Thymus (tissue), 11 donors: ENCODE results near the gene LY6G6F. TPM values are rescaled to one million over a fixed set of nuclear protein-coding genes. Genes with fewer than 3 reads are reported as not detected.
A peak's percentile ranks its signal among the peaks of the same experiment; 100 is the strongest.

Experiments
- DNase-seq, 9 donors: peaks; one replicate each; pipeline ENCODE4 v3.0.0-alpha.2; 2013; ENCODE audit warnings: low spot score in 9 of 9, low read depth in 6 of 9, missing footprints in 1 of 9
- H3K27ac ChIP-seq, 2 donors: one replicate each; pipeline ENCODE4 v1.5.1; 2013; ENCODE audit warnings: control low read depth in 1 of 2, low read depth in 1 of 2, low read length in 1 of 2, mild to moderate bottlenecking in 1 of 2, moderate library complexity in 1 of 2
- H3K27me3 ChIP-seq, 2 donors: one replicate each; pipeline ENCODE4 v1.5.1; 2013; ENCODE audit warnings: low read length in 1 of 2; ENCODE audit not compliant: control insufficient read depth in 2 of 2, insufficient read depth in 1 of 2
- H3K36me3 ChIP-seq, 2 donors: one replicate each; pipeline ENCODE4 v1.5.1; 2013; ENCODE audit warnings: low read length in 1 of 2, mild to moderate bottlenecking in 1 of 2, moderate library complexity in 1 of 2; ENCODE audit not compliant: control insufficient read depth in 2 of 2, insufficient read depth in 2 of 2
- H3K4me1 ChIP-seq, 2 donors: one replicate each; pipeline ENCODE4 v1.5.1; 2013; ENCODE audit warnings: low read length in 2 of 2; ENCODE audit not compliant: control insufficient read depth in 2 of 2, insufficient read depth in 2 of 2
- H3K4me3 ChIP-seq, 2 donors: one replicate each; pipeline ENCODE4 v1.5.1; 2013; ENCODE audit warnings: low read length in 2 of 2, control low read depth in 1 of 2, mild to moderate bottlenecking in 1 of 2
- H3K9me3 ChIP-seq, 2 donors: one replicate each; pipeline ENCODE4 v1.5.1; 2013; ENCODE audit warnings: low read length in 1 of 2, mild to moderate bottlenecking in 1 of 2; ENCODE audit not compliant: control insufficient read depth in 2 of 2, insufficient read depth in 1 of 2
- WGBS: extraction: QIAGEN DNeasy Blood & Tissue Kit; methylation state at CpG from one replicate; pipeline ENCODE4 v1.1.7; 2013; 5-methylcytosine and 5-hydroxymethylcytosine counted together
- polyA plus RNA-seq: library from polyadenylated mRNA; stranded (reverse); fragments of 200-250 nt; gene quantifications from one replicate; pipeline ENCODE4 v1.2.3, GENCODE V29; 2013
- total RNA-seq: library from RNA; stranded (reverse); fragments of 120-200 nt; gene quantifications from one replicate; pipeline ENCODE4 v1.2.4, GENCODE V29; 2013
- donor health status: healthy.

LY6G6F gene
- total and polyA plus RNA-seq, 2 donors = 0.05 TPM; not detected in 1

DNA sequence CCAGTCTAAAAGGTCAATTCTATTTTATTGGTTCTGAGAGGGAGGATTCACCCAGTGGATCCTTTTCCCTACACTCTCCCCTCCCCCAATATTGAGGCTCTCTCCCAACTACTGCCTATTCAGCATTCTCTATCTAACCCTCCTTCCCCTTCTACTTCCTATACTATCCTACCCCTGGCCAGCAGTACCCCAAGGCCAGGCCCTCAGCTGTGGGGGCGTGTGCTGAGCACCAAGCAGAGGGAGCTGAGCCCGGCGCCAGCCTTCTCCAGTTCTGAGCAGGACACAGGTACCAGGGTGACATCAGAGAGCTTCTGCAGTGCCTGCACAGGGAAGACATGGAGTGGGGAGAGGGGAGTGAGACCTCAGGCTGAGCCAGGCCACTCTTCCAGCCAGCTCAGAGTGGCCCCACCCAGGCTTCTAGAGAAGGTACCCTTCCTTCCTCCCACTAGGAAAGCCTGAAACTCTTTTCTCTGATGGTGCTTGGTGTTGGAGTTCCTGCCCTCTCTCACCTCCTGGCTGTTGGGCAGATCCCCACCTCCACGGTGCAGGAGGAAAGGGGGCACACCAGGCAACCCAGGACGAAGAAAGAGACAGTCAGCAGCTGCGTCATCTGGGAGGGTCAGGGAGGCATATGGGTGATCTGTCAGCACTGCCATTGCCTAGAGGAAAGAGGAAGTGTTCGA is 20.5 kb downstream of the LY6G6F start:
- Histone ChIP-seq H3K27me3 (no peaks in the 10 kb centered on the region), H3K36me3 (peaks cover 14 to 26% of the 10 kb centered on the region in 2 donors), H3K4me3 (no peak overlapping the region), H3K9me3 (no peaks in the 10 kb centered on the region), H3K4me1 (peaks cover 25 to 70% of the 10 kb centered on the region in 2 donors), H3K27ac (peak overlapping the region; percentile 55 to 83)
- WGBS = 41% methylated on average over 7 of the region's 7 CpGs
- peak in 3 of 9 donors; percentile 65 to 82 (median 67) for DNase-seq

GRCh38 chr6:31727717-31728671 is 21.3 kb downstream of the LY6G6F start:
- WGBS = 86% methylated on average over 41 of the region's 41 CpGs
- no peaks in the 10 kb centered on the region for H3K27me3 ChIP-seq
- H3K4me3 ChIP-seq = peak overlapping the region; percentile 1 to 71
- peaks cover 25 to 66% of the 10 kb centered on the region in 2 donors for H3K4me1 ChIP-seq
- peak overlapping the region; percentile 55 to 83 for H3K27ac ChIP-seq
- DNase-seq = no peak
- H3K9me3 ChIP-seq = no peaks in the 10 kb centered on the region
- H3K36me3 ChIP-seq = peaks cover 15 to 32% of the 10 kb centered on the region in 2 donors

- H3K27me3 ChIP-seq = no peaks in the 10 kb centered on the region
- 41% methylated on average over 36 of the region's 36 CpGs for WGBS
- H3K36me3 ChIP-seq = peaks cover 24 to 41% of the 10 kb centered on the region in 2 donors
- no peaks in the 10 kb centered on the region for H3K9me3 ChIP-seq
- H3K4me3 ChIP-seq = peak within 1 kb of the TSS; percentile 71 to 74
- no peak for DNase-seq
- H3K4me1 ChIP-seq = peaks cover 22 to 63% of the 10 kb centered on the region in 2 donors
- H3K27ac ChIP-seq = peak within 1 kb of the TSS; percentile 61 to 83
Measured at GRCh38 chr6:31728767-31729514, 22.3 kb downstream of the LY6G6F start, which contains the start of gene DDAH2. DDAH2 (minus strand) TSS chr6:31729299; CDS start chr6:31729161, 138 bp downstream.

DNA sequence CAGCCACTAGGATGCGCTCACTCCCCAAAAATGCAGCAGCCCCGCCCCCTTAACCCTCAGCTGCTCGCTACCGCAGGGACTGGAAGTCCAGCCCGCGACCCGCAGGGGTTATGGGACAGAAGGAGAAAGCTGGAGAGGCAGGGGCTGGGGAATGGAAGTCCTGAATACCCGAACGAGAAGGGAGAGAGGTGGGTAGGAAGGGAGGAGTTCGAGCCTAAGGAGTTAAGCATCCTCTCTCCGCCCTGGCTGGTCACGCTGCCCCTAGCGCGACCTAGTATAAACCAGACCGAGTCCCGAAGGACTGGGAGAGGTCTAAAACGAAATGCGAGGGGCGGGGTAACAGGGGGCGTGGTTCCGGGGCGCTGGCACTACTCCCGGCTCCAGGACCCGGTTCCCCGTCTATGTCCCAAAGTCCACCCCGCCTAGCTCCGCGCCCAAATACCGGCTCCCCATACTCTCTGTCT is 22.9 kb downstream of the LY6G6F start:
- H3K9me3 ChIP-seq = no peaks in the 10 kb centered on the region
- H3K36me3 ChIP-seq = peaks cover 23 to 46% of the 10 kb centered on the region in 2 donors
- H3K27ac ChIP-seq = peak overlapping the region; percentile 61 to 64
- peak in 4 of 9 donors; percentile 84 to 92 (median 86) for DNase-seq
- WGBS = under 1% methylated on average over 29 of the region's 29 CpGs
- no peaks in the 10 kb centered on the region for H3K27me3 ChIP-seq
- H3K4me1 ChIP-seq = peaks cover 27 to 63% of the 10 kb centered on the region in 2 donors
- peak overlapping the region; percentile 71 to 74 for H3K4me3 ChIP-seq

GRCh38 chr6:31729979-31730630 is 23.4 kb downstream of the LY6G6F start:
- H3K4me3 ChIP-seq = peak overlapping the region; percentile 71 to 74
- no peaks in the 10 kb centered on the region for H3K27me3 ChIP-seq
- peak overlapping the region; percentile 61 to 64 for H3K27ac ChIP-seq
- DNase-seq = peak in 4 of 9 donors; percentile 78 to 86 (median 82)
- no peaks in the 10 kb centered on the region for H3K9me3 ChIP-seq
- WGBS = 6% methylated on average over 46 of the region's 46 CpGs
- peaks cover 28 to 68% of the 10 kb centered on the region in 2 donors for H3K4me1 ChIP-seq
- peaks cover 23 to 46% of the 10 kb centered on the region in 2 donors for H3K36me3 ChIP-seq

DNA sequence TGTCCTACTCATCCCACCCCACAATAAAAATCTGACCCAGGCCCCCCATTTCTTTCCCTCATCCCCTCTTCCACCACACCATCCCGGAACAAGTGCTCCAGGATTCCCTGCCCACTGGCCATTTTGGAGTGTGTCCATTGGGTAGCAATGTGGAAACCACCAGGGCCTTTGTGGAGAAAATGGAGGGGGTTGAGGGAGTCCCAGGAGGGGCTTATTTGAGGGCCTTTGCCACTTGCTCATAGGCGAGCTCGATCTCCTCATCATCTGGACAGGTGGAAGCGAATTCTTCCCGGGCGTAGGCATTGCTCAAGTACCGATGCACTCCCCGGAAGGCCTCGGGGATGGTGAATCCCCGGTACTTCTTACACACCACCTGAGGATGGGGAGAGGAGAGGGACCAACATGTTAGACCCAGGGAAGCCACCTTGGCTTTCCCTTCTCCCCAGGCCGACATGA is 24.0 kb downstream of the LY6G6F start:
- no peaks in the 10 kb centered on the region for H3K9me3 ChIP-seq
- no peak overlapping the region for H3K4me3 ChIP-seq
- WGBS = 97% methylated on average over 11 of the region's 11 CpGs
- peaks cover 23 to 46% of the 10 kb centered on the region in 2 donors for H3K36me3 ChIP-seq
- peaks cover 28 to 71% of the 10 kb centered on the region in 2 donors for H3K4me1 ChIP-seq
- no peaks in the 10 kb centered on the region for H3K27me3 ChIP-seq
- DNase-seq = no peak
- no peak overlapping the region for H3K27ac ChIP-seq

GRCh38 chr6:31732029-31732428 is 25.4 kb downstream of the LY6G6F start:
- H3K27me3 ChIP-seq = no peaks in the 10 kb centered on the region
- no peak overlapping the region for H3K4me3 ChIP-seq
- peaks cover 23 to 38% of the 10 kb centered on the region in 2 donors for H3K36me3 ChIP-seq
- WGBS = 93% methylated on average over 3 of the region's 3 CpGs
- no peaks in the 10 kb centered on the region for H3K9me3 ChIP-seq
- H3K4me1 ChIP-seq = peaks cover 31 to 65% of the 10 kb centered on the region in 2 donors
- no peak for DNase-seq
- no peak overlapping the region for H3K27ac ChIP-seq

GRCh38 chr6:31733734-31734133 is 27.1 kb downstream of the LY6G6F start:
- Histone ChIP-seq H3K4me3 (no peak overlapping the region), H3K9me3 (no peaks in the 10 kb centered on the region), H3K36me3 (peaks cover 23 to 38% of the 10 kb centered on the region in 2 donors), H3K27me3 (no peaks in the 10 kb centered on the region), H3K27ac (no peak overlapping the region), H3K4me1 (peaks cover 25 to 65% of the 10 kb centered on the region in 2 donors)
- no peak for DNase-seq
- WGBS = 96% methylated on average over 4 of the region's 4 CpGs
